Sigmoid colon (tissue), 7 donors: ENCODE data around the gene LEUTX. TPM values are rescaled to one million over a fixed set of nuclear protein-coding genes. Genes with fewer than 3 reads are reported as not detected.

Experiments
- DNase-seq: peaks from one replicate; pipeline ENCODE4 v3.0.0-alpha.2; 2019
- H3K27ac ChIP-seq, 4 donors: fragments of 200-600 bp; sonication (generic); one replicate each; pipeline ENCODE4 v1.5.1; 2016 to 2019; ENCODE audit warnings: mild to moderate bottlenecking in 1 of 4
- H3K27me3 ChIP-seq, 3 donors: fragments of 200-600 bp; sonication (generic); one replicate each; pipeline ENCODE4 v1.5.1; 2019; ENCODE audit warnings: mild to moderate bottlenecking in 1 of 3
- H3K36me3 ChIP-seq, 4 donors: fragments of 200-600 bp; sonication (generic); one replicate each; pipeline ENCODE4 v1.5.1; 2016 to 2019
- H3K4me1 ChIP-seq, 4 donors: fragments of 200-600 bp; sonication (generic); one replicate each; pipeline ENCODE4 v1.5.1; 2017 to 2019
- H3K4me3 ChIP-seq, 4 donors: fragments of 200-600 bp; sonication (generic); one replicate each; pipeline ENCODE4 v1.5.1; 2017 to 2019; ENCODE audit warnings: mild to moderate bottlenecking in 2 of 4, moderate library complexity in 1 of 4
- H3K9me3 ChIP-seq, 4 donors: fragments of 200-600 bp in 3 of 4; sonication (generic) in 3 of 4; one replicate each; pipeline versions ENCODE4 v1.5.1 to v1.6.1; 2013 to 2019
- CTCF ChIP-seq, 4 experiments: fragments of 450-650 bp in 3 of 4; fragments of 200-600 bp in 1 of 4; IDR thresholded peaks; one replicate each; pipeline ENCODE4 v1.5.1; 2016 to 2019; ENCODE audit warnings: antibody characterized with exemption in 4 of 4, mild to moderate bottlenecking in 3 of 4, moderate library complexity in 2 of 4
- EP300 ChIP-seq, 4 donors: sonication (generic); formaldehyde crosslinking; IDR thresholded peaks; one replicate each; pipeline ENCODE4 v1.6.1; 2017; ENCODE audit warnings: antibody characterized with exemption in 4 of 4
- POLR2A ChIP-seq, 2 donors: fragments of 450-650 bp; IDR thresholded peaks; one replicate each; pipeline ENCODE4 v1.6.1; 2016; ENCODE audit warnings: antibody characterized with exemption in 2 of 2, mild to moderate bottlenecking in 2 of 2, moderate library complexity in 2 of 2
- POLR2AphosphoS5 ChIP-seq, 4 donors: sonication (generic); formaldehyde crosslinking; IDR thresholded peaks; one replicate each; pipeline ENCODE4 v1.6.1; 2017; ENCODE audit warnings: antibody characterized with exemption in 4 of 4
- WGBS, 2 donors: extraction: QIAGEN DNeasy Blood & Tissue Kit; methylation state at CpG; one replicate each; pipeline ENCODE4 v1.1.7; 2013; 5-methylcytosine and 5-hydroxymethylcytosine counted together
- intact Hi-C: fragments of 100-400 bp; cut with DNase I; formaldehyde crosslinking; loops from one replicate; pipeline ENCODE4 v1.15.1; 2023
- polyA plus RNA-seq, 3 donors: library from polyadenylated mRNA; stranded (reverse); fragments of 200-250 nt; gene quantifications; one replicate each; pipeline ENCODE4 v1.2.3, GENCODE V29; 2013
- total RNA-seq, 4 donors: library from RNA; depleted of rRNA; stranded (reverse); fragments of >200 nt; gene quantifications; one replicate each; pipeline ENCODE4 v1.1.0, GENCODE V29; 2016
- donor health status: healthy with polysubstance abuse.
- donor health status: Bipolar disorder and iron deficiency.
- donor health status: healthy.

The LEUTX gene
- total and polyA plus RNA-seq, 7 donors, result not detected

- intact Hi-C loops, result loop anchor here (2.0 kb wide), 1 partner anchor 23 kb away; the partner anchor contains the start of gene FBL
- 32 to 34% methylated on average over 7 of the region's 7 CpGs for WGBS, 2 donors
- no peak for DNase-seq
- Histone ChIP-seq H3K9me3 (no peaks in the 10 kb centered on the region), H3K4me3 (peak overlapping the region; percentile 63 to 82 (median 72)), H3K36me3 (peaks cover 9 to 35% (median 31%) of the 10 kb centered on the region in 4 donors), H3K27me3 (no peaks in the 10 kb centered on the region), H3K27ac (peak overlapping the region; percentile 75 to 84 (median 82)), H3K4me1 (peaks cover 0 to 15% (median 14%) of the 10 kb centered on the region in 4 donors)
- TF ChIP-seq POLR2A (IDR thresholded peaks at IDR 0.05) (no peak), CTCF (IDR thresholded peaks at IDR 0.05) (no peak), POLR2AphosphoS5 (IDR thresholded peaks at IDR 0.05) (no peak)
Observed at GRCh38 chr19:39823686-39824085, 45.0 kb downstream of the LEUTX start.

GRCh38 chr19:39824143-39825092, 45.8 kb downstream of the LEUTX start:
- Histone ChIP-seq H3K9me3 (no peaks in the 10 kb centered on the region), H3K27ac (peak overlapping the region; percentile 75 to 84 (median 82)), H3K27me3 (no peaks in the 10 kb centered on the region), H3K4me1 (peaks cover 0 to 15% (median 14%) of the 10 kb centered on the region in 4 donors), H3K4me3 (peak overlapping the region; percentile 63 to 82 (median 72)), H3K36me3 (peaks cover 9 to 40% (median 35%) of the 10 kb centered on the region in 4 donors)
- TF ChIP-seq EP300 (IDR thresholded peaks at IDR 0.05) (no peak), POLR2AphosphoS5 (IDR thresholded peaks at IDR 0.05) (peak; percentile 33 to 81 (median 62)), POLR2A (IDR thresholded peaks at IDR 0.05) (no peak), CTCF (IDR thresholded peaks at IDR 0.05) (peak in 1 of 4 experiments; percentile 15)
- DNase-seq, result peak; percentile 96
- intact Hi-C loops, result loop anchor here (2.0 kb wide), 1 partner anchor 22 kb away; the partner anchor contains the start of gene FBL
- 4 to 6% methylated on average over 47 of the region's 47 CpGs for WGBS, 2 donors

GRCh38 chr19:39825093-39825463, 46.4 kb downstream of the LEUTX start:
- peak overlapping the region in 2 of 4 donors; percentile 63 to 67 for H3K4me3 ChIP-seq
- TF ChIP-seq POLR2AphosphoS5 (IDR thresholded peaks at IDR 0.05), result no peak
- no peak for TF ChIP-seq EP300 (IDR thresholded peaks at IDR 0.05)
- TF ChIP-seq CTCF (IDR thresholded peaks at IDR 0.05), result no peak
- no peak for TF ChIP-seq POLR2A (IDR thresholded peaks at IDR 0.05)
- DNase-seq, result no peak
- H3K36me3 ChIP-seq, result peaks cover 9 to 47% (median 41%) of the 10 kb centered on the region in 4 donors
- no peaks in the 10 kb centered on the region for H3K9me3 ChIP-seq
- intact Hi-C loops, result loop anchor here (2.0 kb wide), 1 partner anchor 22 kb away; the partner anchor contains the start of gene FBL
- H3K4me1 ChIP-seq, result peaks cover 0 to 15% (median 14%) of the 10 kb centered on the region in 4 donors
- H3K27ac ChIP-seq, result peak overlapping the region; percentile 75 to 84 (median 82)
- 76 to 87% methylated on average over 11 of the region's 11 CpGs for WGBS, 2 donors
- H3K27me3 ChIP-seq, result no peaks in the 10 kb centered on the region

GRCh38 chr19:39825531-39826076, 47.0 kb downstream of the LEUTX start:
- Histone ChIP-seq H3K4me1 (peaks cover 0 to 15% (median 14%) of the 10 kb centered on the region in 4 donors), H3K36me3 (peaks cover 14 to 52% (median 46%) of the 10 kb centered on the region in 4 donors), H3K27ac (peak overlapping the region in 2 of 4 donors; percentile 75 to 84), H3K9me3 (no peaks in the 10 kb centered on the region), H3K27me3 (no peaks in the 10 kb centered on the region), H3K4me3 (no peak overlapping the region)
- WGBS, 2 donors, result 91 to 92% methylated on average over 17 of the region's 17 CpGs
- intact Hi-C loops, result loop anchor here (2.0 kb wide), 1 partner anchor 21 kb away; the partner anchor contains the start of gene FBL
- DNase-seq, result no peak
- TF ChIP-seq CTCF (IDR thresholded peaks at IDR 0.05), result no peak
- no peak for TF ChIP-seq POLR2A (IDR thresholded peaks at IDR 0.05)
- TF ChIP-seq EP300 (IDR thresholded peaks at IDR 0.05), result no peak
- no peak for TF ChIP-seq POLR2AphosphoS5 (IDR thresholded peaks at IDR 0.05)
